Keratinocyte (primary cell): ENCODE measurements around the gene PPP5C. TPM values are rescaled to one million over a fixed set of nuclear protein-coding genes. Genes with fewer than 3 reads are reported as not detected.
"Not testable (repeated sequence)": the region's sequence is repeated elsewhere in the genome, so short reads cannot be mapped to it uniquely, and the experiment has no call there.

Source experiments
- DNase-seq: peaks from one replicate; pipeline ENCODE4 v3.0.0-alpha.2; 2011; ENCODE audit warnings: low read depth, missing footprints, low spot score
- FAIRE-seq: peaks from 2 replicates; lab custom pipeline; 2011; peaks lifted over from hg19 to GRCh38; lab: Jason Lieb, UNC
- H2AFZ ChIP-seq: 2 replicates; pipeline ENCODE4 v1.6.0; 2012; ENCODE audit warnings: low read length, control low read depth, inconsistent platforms; ENCODE audit not compliant: control insufficient read depth
- H3K27ac ChIP-seq: 2 replicates; pipeline ENCODE4 v1.5.1; 2011; ENCODE audit warnings: low read length; ENCODE audit not compliant: control insufficient read depth, insufficient read depth
- H3K27me3 ChIP-seq: 3 replicates; pipeline ENCODE4 v1.6.0; 2011; ENCODE audit warnings: low read length; ENCODE audit not compliant: control insufficient read depth, insufficient read depth; ENCODE audit errors: extremely low read depth
- H3K36me3 ChIP-seq, 2 experiments: 2 replicates in 1 of 2; 3 replicates in 1 of 2; pipeline ENCODE4 v1.5.1; 2011; ENCODE audit warnings: low read length in 2 of 2, mild to moderate bottlenecking in 1 of 2; ENCODE audit not compliant: control insufficient read depth in 2 of 2, insufficient read depth in 2 of 2; ENCODE audit errors: extremely low read depth in 1 of 2
- H3K4me1 ChIP-seq: 3 replicates; pipeline ENCODE4 v1.5.1; 2011; ENCODE audit warnings: low read length; ENCODE audit not compliant: control insufficient read depth, insufficient read depth; ENCODE audit errors: extremely low read depth
- H3K4me2 ChIP-seq: 3 replicates; pipeline ENCODE4 v1.6.0; 2011; ENCODE audit warnings: low read depth, low read length; ENCODE audit not compliant: control insufficient read depth, insufficient read depth; ENCODE audit errors: extremely low read depth
- H3K4me3 ChIP-seq, 3 experiments: fragments of 200-600 bp in 1 of 3; sonication (generic) in 1 of 3; 2 replicates in 2 of 3; 3 replicates in 1 of 3; pipeline ENCODE4 v1.5.1; 2011 to 2016; ENCODE audit warnings: low read length in 3 of 3, mild to moderate bottlenecking in 3 of 3, control low read depth in 2 of 3, inconsistent platforms in 1 of 3, low read depth in 1 of 3, mixed read lengths in 1 of 3, mixed run types in 1 of 3, moderate library complexity in 1 of 3; ENCODE audit not compliant: control insufficient read depth in 2 of 3, insufficient read depth in 2 of 3; ENCODE audit errors: extremely low read depth in 1 of 3
- H3K79me2 ChIP-seq: 2 replicates; pipeline ENCODE4 v1.6.0; 2012; ENCODE audit warnings: low read length; ENCODE audit not compliant: control insufficient read depth, insufficient read depth
- H3K9ac ChIP-seq: 3 replicates; pipeline ENCODE4 v1.6.0; 2011; ENCODE audit warnings: low read length; ENCODE audit not compliant: control insufficient read depth, insufficient read depth; ENCODE audit errors: extremely low read depth
- H3K9me1 ChIP-seq: 3 replicates; pipeline ENCODE4 v1.6.0; 2011; ENCODE audit warnings: low read length; ENCODE audit not compliant: control insufficient read depth, insufficient read depth; ENCODE audit errors: extremely low read depth
- H3K9me3 ChIP-seq: 2 replicates; pipeline ENCODE4 v1.5.1; 2012; ENCODE audit warnings: low read depth, low read length; ENCODE audit not compliant: control insufficient read depth
- H4K20me1 ChIP-seq: 3 replicates; pipeline ENCODE4 v1.6.0; 2011; ENCODE audit warnings: low read length; ENCODE audit not compliant: control insufficient read depth, insufficient read depth; ENCODE audit errors: extremely low read depth
- CTCF ChIP-seq, 3 experiments: IDR thresholded peaks in 1 of 3; conservative IDR thresholded peaks in 1 of 3; optimal IDR thresholded peaks in 1 of 3; 2 replicates in 2 of 3; 3 replicates in 1 of 3; pipeline versions ENCODE3 to v1.5.1; 2011; ENCODE audit warnings: low read length in 3 of 3, mild to moderate bottlenecking in 3 of 3, moderate library complexity in 2 of 3, control low read depth in 1 of 3, inconsistent platforms in 1 of 3; ENCODE audit not compliant: insufficient read depth in 2 of 3; ENCODE audit errors: extremely low read depth in 1 of 3
- EZH2 ChIP-seq: IDR thresholded peaks from one replicate; pipeline ENCODE4 v1.6.1; 2012; ENCODE audit warnings: inconsistent platforms, mild to moderate bottlenecking, low read length, moderate library complexity
- dilution Hi-C: fragments of 300-500 bp; cut with MboI; formaldehyde crosslinking; loops from one replicate; pipeline ENCODE4 v1.7.0; 2020; ENCODE audit warnings: low sequenced_read_pairs; ENCODE audit not compliant: extremely low pct_ligation_motif_present
- polyA plus RNA-seq, 5 experiments: library from polyadenylated mRNA; depleted of rRNA in 3 of 5; stranded (reverse) in 3 of 5; stranded (forward) in 1 of 5; unstranded in 1 of 5; fragments of >200 nt; gene quantifications; 1 replicate in 1 of 5; 2 replicates in 3 of 5; 3 replicates in 1 of 5; pipeline versions ENCODE4 v1.2.1 to v1.2.3, GENCODE V29; 2011 to 2012; ENCODE audit warnings: missing spikeins in 2 of 5, low read depth in 1 of 5, low replicate concordance in 1 of 5

PPP5C gene
- polyA plus RNA-seq, 1 donor (not counting 4 experiments of a cell fraction or from before 2014, with no cell fraction given) = 97.5 TPM

GRCh38 chr19:46374536-46375475 is 27.9 kb downstream of the PPP5C start:
- H3K4me2 ChIP-seq = peak overlapping the region; percentile 88
- H3K27ac ChIP-seq = peak overlapping the region; percentile 34

GRCh38 chr19:46375476-46376067 is 28.7 kb downstream of the PPP5C start:
- H3K4me2 ChIP-seq, H3K9me1 ChIP-seq, H3K9ac ChIP-seq, H3K27ac ChIP-seq, H3K27me3 ChIP-seq, dilution Hi-C loops, H3K9me3 ChIP-seq, H2AFZ ChIP-seq, FAIRE-seq, DNase-seq, H3K4me3 ChIP-seq: not testable (repeated sequence)
- peaks cover 10 to 11% of the 10 kb centered on the region in 2 experiments for H3K36me3 ChIP-seq
- H3K4me1 ChIP-seq = peaks cover 38% of the 10 kb centered on the region
- peaks cover 14% of the 10 kb centered on the region for H3K79me2 ChIP-seq
- peaks cover 27% of the 10 kb centered on the region for H4K20me1 ChIP-seq

More at GRCh38 chr19:46374536-46375475, 27.9 kb downstream of the PPP5C start:
- no peak for FAIRE-seq
- Histone ChIP-seq H3K4me3 (no peak overlapping the region), H3K36me3 (peaks cover 13 to 16% of the 10 kb centered on the region in 2 experiments), H4K20me1 (peaks cover 30% of the 10 kb centered on the region), H3K79me2 (peaks cover 16% of the 10 kb centered on the region), H3K4me1 (peaks cover 44% of the 10 kb centered on the region), H2AFZ (no peak overlapping the region), H3K9ac (peak overlapping the region; percentile 28), H3K9me3 (no peaks in the 10 kb centered on the region), H3K27me3 (no peaks in the 10 kb centered on the region), H3K9me1 (peaks cover 3% of the 10 kb centered on the region)
- DNase-seq = no peak
- dilution Hi-C loops = no loop called here
- no peak for TF ChIP-seq EZH2
- TF ChIP-seq CTCF (optimal IDR thresholded peaks at IDR 0.05 in 1 of 3, IDR thresholded peaks at IDR 0.05 in 1 of 3, conservative IDR thresholded peaks at IDR 0.05 in 1 of 3; ENCODE audit: extremely low read depth in 1 of 3, insufficient read depth in 2 of 3, low read length in 3 of 3) = no peak
